Right atrium auricular region (tissue), 2 donors: ENCODE measurements around the gene ABHD16A. TPM values are rescaled to one million over a fixed set of nuclear protein-coding genes. Genes with fewer than 3 reads are reported as not detected.
A peak's percentile ranks its signal among the peaks of the same experiment; 100 is the strongest.

Experiments used
- DNase-seq: peaks from one replicate; pipeline ENCODE4 v3.0.0-alpha.2; 2019; ENCODE audit warnings: low spot score
- H3K27ac ChIP-seq, 2 donors: fragments of 200-600 bp; sonication (generic); 1 replicate in 1 of 2; 2 replicates in 1 of 2; pipeline ENCODE4 v1.5.1; 2016 to 2019
- H3K27me3 ChIP-seq, 2 donors: fragments of 200-600 bp; sonication (generic); one replicate each; pipeline versions ENCODE4 v1.5.1 to v1.6.0; 2017 to 2019
- H3K36me3 ChIP-seq: fragments of 200-600 bp; sonication (generic); one replicate; pipeline ENCODE4 v1.5.1; 2016
- H3K4me1 ChIP-seq, 2 donors: fragments of 200-600 bp; sonication (generic); one replicate each; pipeline versions ENCODE4 v1.5.1 to v1.6.0; 2017 to 2019
- H3K4me3 ChIP-seq, 2 donors: fragments of 200-600 bp; sonication (generic); 1 replicate in 1 of 2; 2 replicates in 1 of 2; pipeline ENCODE4 v1.5.1; 2017 to 2019; ENCODE audit warnings: mild to moderate bottlenecking in 1 of 2, moderate library complexity in 1 of 2
- H3K9me3 ChIP-seq, 2 donors: fragments of 200-600 bp; sonication (generic); one replicate each; pipeline ENCODE4 v1.5.1; 2019
- CTCF ChIP-seq, 2 donors: fragments of 200-600 bp; sonication (generic); IDR thresholded peaks; one replicate each; pipeline ENCODE4 v1.5.1; 2019; ENCODE audit warnings: antibody characterized with exemption in 2 of 2
- total RNA-seq, 2 donors: library from RNA; depleted of rRNA; stranded (reverse); fragments of >200 nt; gene quantifications; one replicate each; pipeline ENCODE4 v1.1.0, GENCODE V29; 2016

Gene ABHD16A
- total RNA-seq, 2 donors from 2014 or later = 22.7 to 29.4 TPM

- Histone ChIP-seq H3K27ac (peak overlapping the region; percentile 97 to 98), H3K9me3 (no peaks in the 10 kb centered on the region), H3K27me3 (no peaks in the 10 kb centered on the region), H3K4me3 (peak overlapping the region; percentile 72 to 81), H3K36me3 (peaks cover 38% of the 10 kb centered on the region), H3K4me1 (peaks cover 0 to 24% of the 10 kb centered on the region in 2 donors)
- DNase-seq = peak; percentile 93
- TF ChIP-seq CTCF (IDR thresholded peaks at IDR 0.05) = peak in 1 of 2 donors; percentile 30
These were observed 50.0 kb downstream of the ABHD16A start for GRCh38 chr6:31652925-31653724.

- no peaks in the 10 kb centered on the region for H3K9me3 ChIP-seq
- H3K4me1 ChIP-seq = peaks cover 0 to 21% of the 10 kb centered on the region in 2 donors
- no peak for TF ChIP-seq CTCF (IDR thresholded peaks at IDR 0.05)
- peak overlapping the region; percentile 97 to 98 for H3K27ac ChIP-seq
- DNase-seq = peak; percentile 85
- H3K27me3 ChIP-seq = no peaks in the 10 kb centered on the region
- H3K36me3 ChIP-seq = peaks cover 43% of the 10 kb centered on the region
- peak overlapping the region; percentile 72 to 81 for H3K4me3 ChIP-seq
These were observed 51.4 kb downstream of the ABHD16A start for GRCh38 chr6:31651602-31652191.

- H3K27me3 ChIP-seq = no peaks in the 10 kb centered on the region
- H3K4me3 ChIP-seq = no peak overlapping the region
- no peak overlapping the region for H3K27ac ChIP-seq
- TF ChIP-seq CTCF (IDR thresholded peaks at IDR 0.05) = no peak
- H3K9me3 ChIP-seq = no peaks in the 10 kb centered on the region
- no peak for DNase-seq
- H3K36me3 ChIP-seq = peaks cover 100% of the 10 kb centered on the region
- H3K4me1 ChIP-seq = no peaks in the 10 kb centered on the region
These were observed 57.8 kb downstream of the ABHD16A start for GRCh38 chr6:31645325-31645724.

- no peak for DNase-seq
- no peak for TF ChIP-seq CTCF (IDR thresholded peaks at IDR 0.05)
- Histone ChIP-seq H3K27me3 (no peaks in the 10 kb centered on the region), H3K27ac (no peak overlapping the region), H3K4me1 (no peaks in the 10 kb centered on the region), H3K9me3 (no peaks in the 10 kb centered on the region), H3K4me3 (no peak overlapping the region), H3K36me3 (peaks cover 100% of the 10 kb centered on the region)
These were observed 59.2 kb downstream of the ABHD16A start for GRCh38 chr6:31643818-31644454.

- H3K4me1 ChIP-seq = no peaks in the 10 kb centered on the region
- H3K9me3 ChIP-seq = no peaks in the 10 kb centered on the region
- H3K27me3 ChIP-seq = no peaks in the 10 kb centered on the region
- DNase-seq = no peak
- H3K27ac ChIP-seq = no peak overlapping the region
- no peak overlapping the region for H3K4me3 ChIP-seq
- H3K36me3 ChIP-seq = peaks cover 100% of the 10 kb centered on the region
- TF ChIP-seq CTCF (IDR thresholded peaks at IDR 0.05) = no peak
These were observed 60.1 kb downstream of the ABHD16A start for GRCh38 chr6:31642798-31643570.
